ENCODE measurements around the gene C1R.

The C1R gene

GRCh38 chr12:7067096-7067495, 25.1 kb downstream of the C1R start:
- no peak for DNase-seq (ENCODE audit: low read depth)

GRCh38 chr12:7066596-7066995, 25.6 kb downstream of the C1R start:
- H3K4me3 ChIP-seq (ENCODE audit: control insufficient read depth, low read depth, low read length): no peak overlapping the region
- no peak for TF ChIP-seq CTCF (IDR thresholded peaks at IDR 0.05; ENCODE audit: control insufficient read depth, insufficient read depth, low read depth, low read length, missing control alignments)
- DNase-seq (ENCODE audit: low read depth): no peak

More at GRCh38 chr12:7067096-7067495, 25.1 kb downstream of the C1R start:
- TF ChIP-seq CTCF (IDR thresholded peaks at IDR 0.05; ENCODE audit: control insufficient read depth, insufficient read depth, low read depth, low read length, missing control alignments): no peak
- H3K4me3 ChIP-seq (ENCODE audit: control insufficient read depth, low read depth, low read length): no peak overlapping the region

- no peak overlapping the region for H3K4me3 ChIP-seq (ENCODE audit: control insufficient read depth, low read depth, low read length)
- TF ChIP-seq CTCF (IDR thresholded peaks at IDR 0.05; ENCODE audit: control insufficient read depth, insufficient read depth, low read depth, low read length, missing control alignments): no peak
- no peak for DNase-seq (ENCODE audit: low read depth)
These were observed 27.1 kb downstream of the C1R start for GRCh38 chr12:7065073-7065623.

GRCh38 chr12:7064516-7064915, 27.7 kb downstream of the C1R start:
- no peak for TF ChIP-seq CTCF (IDR thresholded peaks at IDR 0.05; ENCODE audit: control insufficient read depth, insufficient read depth, low read depth, low read length, missing control alignments)
- no peak overlapping the region for H3K4me3 ChIP-seq (ENCODE audit: control insufficient read depth, low read depth, low read length)
- DNase-seq (ENCODE audit: low read depth): no peak

GRCh38 chr12:7061596-7061995, 30.6 kb downstream of the C1R start:
- no peak for TF ChIP-seq CTCF (IDR thresholded peaks at IDR 0.05; ENCODE audit: control insufficient read depth, insufficient read depth, low read depth, low read length, missing control alignments)
- H3K4me3 ChIP-seq (ENCODE audit: control insufficient read depth, low read depth, low read length): peak overlapping the region; percentile 55
- DNase-seq (ENCODE audit: low read depth): no peak

GRCh38 chr12:7061138-7061537, 31.1 kb downstream of the C1R start:
- DNase-seq (ENCODE audit: low read depth): no peak
- peak overlapping the region; percentile 55 for H3K4me3 ChIP-seq (ENCODE audit: control insufficient read depth, low read depth, low read length)
- no peak for TF ChIP-seq CTCF (IDR thresholded peaks at IDR 0.05; ENCODE audit: control insufficient read depth, insufficient read depth, low read depth, low read length, missing control alignments)

Measured in AG09309 (cell line).